Effector memory CD4-positive, alpha-beta T cell (primary cell): ENCODE measurements around the gene PRIMA1.

Source experiments
- DNase-seq, 3 donors: peaks; one replicate each; pipeline ENCODE4 v3.0.0-alpha.2; 2020
- H3K27ac ChIP-seq: 2 replicates; pipeline ENCODE4 v1.7.0; 2013; ENCODE audit warnings: mild to moderate bottlenecking, low read length, moderate library complexity; ENCODE audit not compliant: insufficient read depth, poor library complexity, severe bottlenecking
- H3K27me3 ChIP-seq: replicated peaks from 2 replicates; pipeline ENCODE4 v1.7.0; 2013; ENCODE audit warnings: mild to moderate bottlenecking, low read length; ENCODE audit not compliant: insufficient read depth, control insufficient read depth, poor library complexity, severe bottlenecking
- H3K36me3 ChIP-seq: 2 replicates; pipeline ENCODE4 v1.7.0; 2013; ENCODE audit warnings: mild to moderate bottlenecking, low read length, moderate library complexity; ENCODE audit not compliant: control insufficient read depth, insufficient read depth
- H3K4me1 ChIP-seq: 2 replicates; pipeline ENCODE4 v1.7.0; 2013; ENCODE audit warnings: low read length, mild to moderate bottlenecking; ENCODE audit not compliant: control insufficient read depth, insufficient read depth, poor library complexity, severe bottlenecking
- H3K4me3 ChIP-seq: 2 replicates; pipeline ENCODE4 v1.7.0; 2013; ENCODE audit warnings: low read length, low read depth, mild to moderate bottlenecking; ENCODE audit not compliant: insufficient read depth, poor library complexity, severe bottlenecking
- H3K9me3 ChIP-seq: 2 replicates; pipeline ENCODE4 v1.7.0; 2013; ENCODE audit warnings: mild to moderate bottlenecking, low read length, moderate library complexity; ENCODE audit not compliant: control insufficient read depth

Gene PRIMA1

GRCh38 chr14:93759719-93760307 lies 28.5 kb downstream of the PRIMA1 start:
- no peaks in the 10 kb centered on the region for H3K27me3 ChIP-seq
- H3K4me3 ChIP-seq, result no peak overlapping the region
- H3K4me1 ChIP-seq, result no peaks in the 10 kb centered on the region
- H3K9me3 ChIP-seq, result no peaks in the 10 kb centered on the region
- no peak overlapping the region for H3K27ac ChIP-seq
- H3K36me3 ChIP-seq, result no peaks in the 10 kb centered on the region
- no peak for DNase-seq

DNA sequence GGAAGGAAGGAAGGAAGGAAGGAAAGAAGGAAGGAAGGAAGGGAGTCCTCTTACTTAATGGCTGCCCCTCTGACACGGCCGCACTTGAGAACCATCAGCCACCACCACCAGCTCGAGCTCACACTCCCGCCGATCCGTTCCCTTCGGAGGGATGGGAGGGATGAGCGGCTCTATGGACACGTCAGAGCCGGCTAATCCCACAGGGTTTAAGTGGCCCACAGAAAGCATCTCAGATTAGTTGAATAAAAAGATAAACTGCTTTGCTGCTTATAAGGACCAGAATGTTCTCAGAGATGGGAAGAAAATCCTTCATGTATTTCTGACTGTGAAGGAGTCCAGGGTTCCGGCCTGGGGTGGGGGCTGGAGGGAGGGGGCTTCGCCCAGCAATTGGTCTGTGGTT lies 31.1 kb downstream of the PRIMA1 start:
- H3K36me3 ChIP-seq, result no peaks in the 10 kb centered on the region
- no peak for DNase-seq

GRCh38 chr14:93753647-93754046 lies 34.6 kb downstream of the PRIMA1 start:
- no peaks in the 10 kb centered on the region for H3K4me1 ChIP-seq
- no peak overlapping the region for H3K4me3 ChIP-seq
- H3K27ac ChIP-seq, result no peak overlapping the region
- H3K9me3 ChIP-seq, result no peaks in the 10 kb centered on the region
- no peaks in the 10 kb centered on the region for H3K27me3 ChIP-seq
- no peaks in the 10 kb centered on the region for H3K36me3 ChIP-seq
- DNase-seq, result no peak

More for the DNA sequence above, 31.1 kb downstream of the PRIMA1 start:
- H3K9me3 ChIP-seq, result no peaks in the 10 kb centered on the region
- no peak overlapping the region for H3K4me3 ChIP-seq
- no peak overlapping the region for H3K27ac ChIP-seq
- no peaks in the 10 kb centered on the region for H3K27me3 ChIP-seq
- H3K4me1 ChIP-seq, result no peaks in the 10 kb centered on the region

DNA sequence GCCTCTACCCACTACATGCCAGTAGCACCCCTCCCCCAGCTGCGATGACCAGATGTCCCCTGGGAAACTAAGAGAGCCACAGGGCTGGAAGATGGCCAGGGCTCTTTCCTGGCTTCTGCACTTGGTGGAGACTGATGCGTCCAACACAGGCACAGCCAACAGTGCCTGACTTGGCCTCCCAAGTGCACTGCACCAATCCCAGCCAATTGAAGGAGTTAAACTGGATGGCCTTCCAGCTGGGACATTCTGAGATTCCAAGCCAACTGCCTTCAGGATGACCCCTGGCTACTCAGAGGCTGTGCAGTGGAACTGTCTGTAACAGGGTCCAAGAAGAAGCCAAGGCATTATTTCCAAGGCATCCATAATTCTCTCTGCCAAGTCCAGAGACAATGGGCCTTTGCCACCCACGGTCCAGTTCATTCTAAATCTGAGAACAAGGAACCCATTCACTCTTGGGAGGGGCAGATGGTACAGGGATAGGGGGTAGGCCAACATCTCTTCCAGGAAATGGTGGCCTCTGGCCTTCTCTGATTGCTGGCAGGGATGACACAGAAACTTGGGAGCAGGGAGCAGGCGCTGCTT lies 35.2 kb downstream of the PRIMA1 start:
- no peaks in the 10 kb centered on the region for H3K9me3 ChIP-seq
- no peak for DNase-seq
- no peaks in the 10 kb centered on the region for H3K36me3 ChIP-seq
- no peak overlapping the region for H3K27ac ChIP-seq
- no peak overlapping the region for H3K4me3 ChIP-seq
- no peaks in the 10 kb centered on the region for H3K4me1 ChIP-seq
- no peaks in the 10 kb centered on the region for H3K27me3 ChIP-seq

DNA sequence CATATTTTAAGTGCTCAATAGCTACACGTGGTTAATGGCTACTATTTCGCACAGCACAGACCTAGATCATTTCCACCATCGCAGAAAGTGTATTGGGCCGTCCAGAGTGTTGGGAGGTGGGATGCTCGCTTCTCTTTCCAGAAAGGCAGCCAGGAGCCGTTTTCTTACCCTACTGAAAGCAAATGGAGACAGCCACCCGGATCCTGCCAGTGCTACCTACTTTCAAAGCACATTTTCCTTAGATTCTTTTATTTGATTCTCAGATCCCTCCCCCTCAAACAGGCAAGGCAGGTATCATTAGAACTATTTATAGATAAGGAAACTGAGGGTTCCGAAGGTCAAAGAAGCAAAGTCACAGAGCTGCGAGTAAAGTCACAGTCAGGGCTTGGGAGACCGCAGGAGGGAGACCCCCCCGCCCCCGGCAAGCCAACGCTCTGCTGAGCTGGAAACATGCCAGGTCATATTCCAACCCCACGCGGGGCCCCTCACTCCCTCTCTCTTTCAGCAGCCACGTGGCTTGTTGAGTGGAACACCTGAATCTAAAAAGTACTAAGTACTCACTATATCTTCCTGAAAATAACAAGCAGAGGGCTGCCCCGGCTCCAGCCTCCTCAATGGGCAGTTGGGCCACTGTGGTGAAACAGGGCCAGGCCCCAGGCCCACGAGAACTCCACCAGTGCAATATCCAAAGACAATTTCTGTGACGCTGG lies 36.2 kb downstream of the PRIMA1 start:
- no peak for DNase-seq
- no peak overlapping the region for H3K4me3 ChIP-seq
- H3K36me3 ChIP-seq, result no peaks in the 10 kb centered on the region
- no peaks in the 10 kb centered on the region for H3K9me3 ChIP-seq
- H3K27me3 ChIP-seq, result no peaks in the 10 kb centered on the region
- H3K4me1 ChIP-seq, result no peaks in the 10 kb centered on the region
- no peak overlapping the region for H3K27ac ChIP-seq

DNA sequence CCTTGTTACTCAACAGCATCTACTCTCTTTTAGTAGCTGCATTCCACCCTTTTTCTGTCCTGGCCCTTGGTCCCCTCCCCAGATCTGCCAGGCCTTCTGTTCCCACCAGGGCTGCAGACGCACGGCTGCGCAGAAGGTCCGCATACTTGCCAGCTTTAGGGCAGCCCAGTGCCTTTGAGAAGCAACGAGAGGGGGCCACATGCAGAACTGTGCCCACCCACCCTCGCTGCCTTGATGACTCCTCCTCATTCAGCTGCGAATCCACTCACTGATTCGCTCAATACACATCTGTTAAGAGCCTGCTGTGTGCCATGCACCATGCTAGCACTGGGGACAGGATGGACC lies 39.2 kb downstream of the PRIMA1 start:
- DNase-seq, result no peak
- no peak overlapping the region for H3K4me3 ChIP-seq
- no peaks in the 10 kb centered on the region for H3K4me1 ChIP-seq
- no peak overlapping the region for H3K27ac ChIP-seq
- H3K9me3 ChIP-seq, result no peaks in the 10 kb centered on the region
- H3K36me3 ChIP-seq, result no peaks in the 10 kb centered on the region
- no peaks in the 10 kb centered on the region for H3K27me3 ChIP-seq

- Histone ChIP-seq H3K36me3 (no peaks in the 10 kb centered on the region), H3K9me3 (no peaks in the 10 kb centered on the region), H3K4me1 (no peaks in the 10 kb centered on the region), H3K27me3 (no peaks in the 10 kb centered on the region), H3K4me3 (no peak overlapping the region), H3K27ac (no peak overlapping the region)
- no peak for DNase-seq
Observed at GRCh38 chr14:93748208-93749075, 39.8 kb downstream of the PRIMA1 start.

GRCh38 chr14:93747560-93747959 lies 40.7 kb downstream of the PRIMA1 start:
- no peaks in the 10 kb centered on the region for H3K9me3 ChIP-seq

DNA sequence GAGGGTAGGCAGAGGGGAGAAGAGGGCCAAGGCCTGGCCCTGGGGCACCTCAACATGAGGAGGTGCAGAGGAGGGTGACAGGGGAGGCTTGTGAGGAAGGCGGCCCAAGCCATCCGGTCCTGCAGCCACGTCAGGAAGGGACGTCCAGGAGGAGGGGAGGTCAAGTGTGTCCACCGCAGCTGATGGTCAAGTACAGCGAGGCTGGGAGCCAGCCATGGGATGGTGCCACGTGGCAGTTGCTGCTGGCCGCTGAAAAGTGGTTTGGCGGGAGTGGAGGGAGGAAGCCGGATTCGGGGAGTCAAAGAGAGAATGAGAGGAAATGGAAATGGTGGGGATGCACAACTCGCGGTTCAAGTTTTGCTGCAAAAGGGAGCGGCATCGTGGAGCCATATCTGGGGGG lies 41.2 kb downstream of the PRIMA1 start:
- H3K9me3 ChIP-seq, result no peaks in the 10 kb centered on the region
- H3K36me3 ChIP-seq, result no peaks in the 10 kb centered on the region
- no peaks in the 10 kb centered on the region for H3K27me3 ChIP-seq
- H3K4me1 ChIP-seq, result no peaks in the 10 kb centered on the region
- DNase-seq, result no peak
- no peak overlapping the region for H3K27ac ChIP-seq
- H3K4me3 ChIP-seq, result no peak overlapping the region

More at GRCh38 chr14:93747560-93747959, 40.7 kb downstream of the PRIMA1 start:
- no peak for DNase-seq
- H3K4me1 ChIP-seq, result no peaks in the 10 kb centered on the region
- no peaks in the 10 kb centered on the region for H3K27me3 ChIP-seq
- H3K27ac ChIP-seq, result no peak overlapping the region
- H3K36me3 ChIP-seq, result no peaks in the 10 kb centered on the region
- H3K4me3 ChIP-seq, result no peak overlapping the region
